LNCaP clone FGC (cell line): Measurements from ENCODE around the gene PVALEF.

Experiments used
- DNase-seq: peaks from one replicate; pipeline ENCODE4 v3.0.0-alpha.2; 2011; ENCODE audit warnings: low read depth
- H3K4me3 ChIP-seq: 2 replicates; pipeline ENCODE4 v1.5.1; 2011; ENCODE audit warnings: mild to moderate bottlenecking, low read depth, low read length, control low read depth
- TF ChIP-seq, protein P1 (sequence below): IDR thresholded peaks from 2 replicates; pipeline ENCODE4 v1.5.1; 2012; ENCODE audit warnings: mild to moderate bottlenecking; ENCODE audit not compliant: control insufficient read depth, insufficient read depth; ENCODE audit errors: extremely low read depth

The PVALEF gene

GRCh38 chr17:81200201-81200600 lies 34.9 kb downstream of the PVALEF start:
- no peak for DNase-seq
- TF ChIP-seq, protein P1, sequence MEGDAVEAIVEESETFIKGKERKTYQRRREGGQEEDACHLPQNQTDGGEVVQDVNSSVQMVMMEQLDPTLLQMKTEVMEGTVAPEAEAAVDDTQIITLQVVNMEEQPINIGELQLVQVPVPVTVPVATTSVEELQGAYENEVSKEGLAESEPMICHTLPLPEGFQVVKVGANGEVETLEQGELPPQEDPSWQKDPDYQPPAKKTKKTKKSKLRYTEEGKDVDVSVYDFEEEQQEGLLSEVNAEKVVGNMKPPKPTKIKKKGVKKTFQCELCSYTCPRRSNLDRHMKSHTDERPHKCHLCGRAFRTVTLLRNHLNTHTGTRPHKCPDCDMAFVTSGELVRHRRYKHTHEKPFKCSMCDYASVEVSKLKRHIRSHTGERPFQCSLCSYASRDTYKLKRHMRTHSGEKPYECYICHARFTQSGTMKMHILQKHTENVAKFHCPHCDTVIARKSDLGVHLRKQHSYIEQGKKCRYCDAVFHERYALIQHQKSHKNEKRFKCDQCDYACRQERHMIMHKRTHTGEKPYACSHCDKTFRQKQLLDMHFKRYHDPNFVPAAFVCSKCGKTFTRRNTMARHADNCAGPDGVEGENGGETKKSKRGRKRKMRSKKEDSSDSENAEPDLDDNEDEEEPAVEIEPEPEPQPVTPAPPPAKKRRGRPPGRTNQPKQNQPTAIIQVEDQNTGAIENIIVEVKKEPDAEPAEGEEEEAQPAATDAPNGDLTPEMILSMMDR: no peak
- H3K4me3 ChIP-seq: no peak overlapping the region

GRCh38 chr17:81200695-81201580 lies 35.6 kb downstream of the PVALEF start:
- TF ChIP-seq, protein P1: peak; percentile 66
- H3K4me3 ChIP-seq: no peak overlapping the region
- DNase-seq: peak; percentile 41

DNA sequence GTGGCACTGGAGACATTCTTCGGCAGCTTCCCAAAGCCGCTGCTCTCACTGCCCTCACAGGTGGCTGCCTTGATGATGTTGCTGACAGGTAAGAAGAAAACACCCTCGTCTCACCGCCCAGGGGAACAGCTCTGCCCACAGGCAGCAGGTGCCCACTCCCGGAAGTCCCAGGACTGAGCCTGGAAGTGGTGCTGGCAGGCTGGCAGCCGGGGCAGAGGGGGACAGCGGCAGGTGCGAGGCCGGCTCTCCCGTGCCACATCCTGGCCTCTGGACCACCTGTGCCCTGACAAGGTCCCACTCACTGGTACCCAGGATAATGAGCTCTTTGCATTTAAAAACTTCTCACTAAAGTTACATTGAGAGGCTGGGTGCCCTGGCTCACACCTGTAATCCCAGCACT lies 37.0 kb downstream of the PVALEF start:
- TF ChIP-seq, protein P1: no peak
- H3K4me3 ChIP-seq: no peak overlapping the region
- DNase-seq: no peak

DNA sequence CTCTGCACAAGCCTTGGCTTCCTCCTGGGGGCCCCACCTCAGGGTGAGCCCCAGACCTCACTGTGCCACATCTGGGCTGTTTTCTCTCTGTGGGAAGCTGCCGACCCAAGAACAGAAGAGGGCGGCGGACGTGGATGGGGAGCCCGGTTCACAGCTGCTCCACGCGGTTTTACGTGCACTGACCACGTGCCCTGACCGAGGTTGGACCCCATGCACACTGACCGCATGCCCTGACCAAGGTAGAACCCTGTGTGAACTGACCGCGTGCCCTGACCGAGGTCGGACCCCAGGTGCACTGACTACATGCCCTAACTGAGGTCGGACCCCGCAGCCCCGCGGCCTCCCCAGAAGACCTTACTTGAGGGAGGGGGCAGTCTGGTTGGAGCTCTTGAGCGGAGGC lies 37.8 kb downstream of the PVALEF start:
- DNase-seq: no peak
- no peak overlapping the region for H3K4me3 ChIP-seq
- TF ChIP-seq, protein P1: no peak

- no peak for DNase-seq
- TF ChIP-seq, protein P1: no peak
- H3K4me3 ChIP-seq: no peak overlapping the region
These were observed 39.3 kb downstream of the PVALEF start for GRCh38 chr17:81204578-81204977.

- no peak overlapping the region for H3K4me3 ChIP-seq
- TF ChIP-seq, protein P1: no peak
- DNase-seq: no peak
These were observed 40.9 kb downstream of the PVALEF start for GRCh38 chr17:81206166-81206565.

- TF ChIP-seq, protein P1: no peak
- no peak for DNase-seq
- no peak overlapping the region for H3K4me3 ChIP-seq
These were observed 41.4 kb downstream of the PVALEF start for GRCh38 chr17:81206657-81207056.
